ENCODE results near the gene RNF25.

DNA sequence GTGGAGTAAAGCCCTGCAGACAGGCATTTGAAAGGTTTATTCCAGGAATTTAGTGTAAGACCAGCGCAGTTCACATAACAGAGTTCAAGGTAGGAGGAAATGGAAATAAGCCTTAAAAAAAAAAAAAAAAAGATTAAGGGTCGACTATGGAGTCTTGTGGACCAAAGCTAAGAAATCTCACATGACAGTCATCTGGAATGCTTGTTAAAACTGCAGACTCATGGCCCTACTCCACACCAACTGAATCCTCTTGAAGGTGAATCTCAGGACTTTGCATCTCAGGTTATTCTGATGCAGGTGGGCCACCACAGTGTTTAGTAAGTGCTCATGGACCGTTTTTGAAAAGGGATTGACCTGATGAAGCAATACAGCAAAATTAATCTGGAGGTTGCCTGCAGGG lies 47.7 kb upstream of the RNF25 start:
- TF ChIP-seq, protein P1, sequence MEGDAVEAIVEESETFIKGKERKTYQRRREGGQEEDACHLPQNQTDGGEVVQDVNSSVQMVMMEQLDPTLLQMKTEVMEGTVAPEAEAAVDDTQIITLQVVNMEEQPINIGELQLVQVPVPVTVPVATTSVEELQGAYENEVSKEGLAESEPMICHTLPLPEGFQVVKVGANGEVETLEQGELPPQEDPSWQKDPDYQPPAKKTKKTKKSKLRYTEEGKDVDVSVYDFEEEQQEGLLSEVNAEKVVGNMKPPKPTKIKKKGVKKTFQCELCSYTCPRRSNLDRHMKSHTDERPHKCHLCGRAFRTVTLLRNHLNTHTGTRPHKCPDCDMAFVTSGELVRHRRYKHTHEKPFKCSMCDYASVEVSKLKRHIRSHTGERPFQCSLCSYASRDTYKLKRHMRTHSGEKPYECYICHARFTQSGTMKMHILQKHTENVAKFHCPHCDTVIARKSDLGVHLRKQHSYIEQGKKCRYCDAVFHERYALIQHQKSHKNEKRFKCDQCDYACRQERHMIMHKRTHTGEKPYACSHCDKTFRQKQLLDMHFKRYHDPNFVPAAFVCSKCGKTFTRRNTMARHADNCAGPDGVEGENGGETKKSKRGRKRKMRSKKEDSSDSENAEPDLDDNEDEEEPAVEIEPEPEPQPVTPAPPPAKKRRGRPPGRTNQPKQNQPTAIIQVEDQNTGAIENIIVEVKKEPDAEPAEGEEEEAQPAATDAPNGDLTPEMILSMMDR (IDR thresholded peaks at IDR 0.05), result no peak
- TF ChIP-seq POLR2A (IDR thresholded peaks at IDR 0.05), result no peak
